Osteoblast (primary cell): ENCODE results near the gene DOP1A. TPM values are rescaled to one million over a fixed set of nuclear protein-coding genes. Genes with fewer than 3 reads are reported as not detected.

ENCODE experiments used
- DNase-seq: peaks from one replicate; pipeline ENCODE4 v3.0.0; 2011; ENCODE audit warnings: low spot score, mixed read lengths; ENCODE audit not compliant: insufficient read length; ENCODE audit errors: missing footprints
- H2AFZ ChIP-seq: 2 replicates; pipeline ENCODE4 v1.6.0; 2011; ENCODE audit warnings: mild to moderate bottlenecking, low read length
- H3K27ac ChIP-seq: 2 replicates; pipeline ENCODE4 v1.5.1; 2011; ENCODE audit warnings: mild to moderate bottlenecking, low read depth, low read length, moderate library complexity
- H3K27me3 ChIP-seq: 2 replicates; pipeline ENCODE4 v1.6.0; 2012; ENCODE audit warnings: mild to moderate bottlenecking, control low read depth, inconsistent platforms, low read length, moderate library complexity; ENCODE audit not compliant: insufficient read depth
- H3K36me3 ChIP-seq: 2 replicates; pipeline ENCODE4 v1.5.1; 2011; ENCODE audit warnings: mild to moderate bottlenecking, low read length, control low read depth, moderate library complexity; ENCODE audit not compliant: insufficient read depth
- H3K4me1 ChIP-seq: 2 replicates; pipeline ENCODE4 v1.5.1; 2011; ENCODE audit warnings: mild to moderate bottlenecking, low read length, control low read depth, moderate library complexity; ENCODE audit not compliant: insufficient read depth
- H3K4me2 ChIP-seq: 2 replicates; pipeline ENCODE4 v1.6.0; 2011; ENCODE audit warnings: mild to moderate bottlenecking, low read length; ENCODE audit not compliant: insufficient read depth
- H3K4me3 ChIP-seq: fragments of 200-600 bp; sonication (generic); 3 replicates; pipeline ENCODE4 v1.5.1; 2012; ENCODE audit warnings: mild to moderate bottlenecking, low read length, inconsistent platforms; ENCODE audit not compliant: insufficient read depth
- H3K79me2 ChIP-seq: 2 replicates; pipeline ENCODE4 v1.6.0; 2012; ENCODE audit warnings: mild to moderate bottlenecking, low read length, control low read depth, inconsistent platforms; ENCODE audit not compliant: insufficient read depth
- H3K9me3 ChIP-seq: 2 replicates; pipeline ENCODE4 v1.5.1; 2011; ENCODE audit warnings: low read depth, low read length, control low read depth
- H4K20me1 ChIP-seq: 2 replicates; pipeline ENCODE4 v1.6.0; 2012; ENCODE audit warnings: mild to moderate bottlenecking, low read length, control low read depth; ENCODE audit not compliant: insufficient read depth
- total RNA-seq: library from RNA; depleted of rRNA; stranded (reverse); fragments of >200 nt; gene quantifications from 2 replicates; pipeline ENCODE4 v1.2.3, GENCODE V29; 2012
- TF ChIP-seq, protein P1 (sequence below): IDR thresholded peaks from 2 replicates; pipeline ENCODE4 v1.5.1; 2011; ENCODE audit warnings: mild to moderate bottlenecking, low read depth, low read length, moderate library complexity; ENCODE audit errors: extremely low read depth

Gene DOP1A
- total RNA-seq, 1 donor: 45.2 TPM

DNA sequence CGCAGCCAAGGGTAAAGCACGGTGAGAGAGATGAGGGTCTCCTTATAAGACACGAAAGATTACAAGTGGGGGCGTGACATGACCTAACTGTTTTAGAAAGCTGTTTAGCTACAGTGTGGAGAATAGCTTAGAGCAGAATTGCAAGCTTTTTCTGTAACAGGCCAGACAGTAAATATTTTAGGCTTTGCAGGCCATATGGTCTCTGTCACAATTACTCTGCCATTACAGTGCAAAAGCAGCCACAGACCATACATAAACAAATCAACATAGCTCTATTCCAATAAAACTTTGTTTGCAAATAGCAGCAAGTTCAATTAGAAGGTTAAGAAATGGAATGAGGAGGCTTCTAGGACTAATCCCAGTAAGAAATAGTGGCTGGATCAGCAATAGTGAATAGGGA, 108.8 kb downstream of the DOP1A start:
- peaks cover 97% of the 10 kb centered on the region for H3K36me3 ChIP-seq
- peaks cover 39% of the 10 kb centered on the region for H3K79me2 ChIP-seq
- no peaks in the 10 kb centered on the region for H3K4me1 ChIP-seq
- H3K4me3 ChIP-seq: no peak overlapping the region
- no peaks in the 10 kb centered on the region for H3K27me3 ChIP-seq
- peaks cover 1% of the 10 kb centered on the region for H4K20me1 ChIP-seq
- TF ChIP-seq, protein P1, sequence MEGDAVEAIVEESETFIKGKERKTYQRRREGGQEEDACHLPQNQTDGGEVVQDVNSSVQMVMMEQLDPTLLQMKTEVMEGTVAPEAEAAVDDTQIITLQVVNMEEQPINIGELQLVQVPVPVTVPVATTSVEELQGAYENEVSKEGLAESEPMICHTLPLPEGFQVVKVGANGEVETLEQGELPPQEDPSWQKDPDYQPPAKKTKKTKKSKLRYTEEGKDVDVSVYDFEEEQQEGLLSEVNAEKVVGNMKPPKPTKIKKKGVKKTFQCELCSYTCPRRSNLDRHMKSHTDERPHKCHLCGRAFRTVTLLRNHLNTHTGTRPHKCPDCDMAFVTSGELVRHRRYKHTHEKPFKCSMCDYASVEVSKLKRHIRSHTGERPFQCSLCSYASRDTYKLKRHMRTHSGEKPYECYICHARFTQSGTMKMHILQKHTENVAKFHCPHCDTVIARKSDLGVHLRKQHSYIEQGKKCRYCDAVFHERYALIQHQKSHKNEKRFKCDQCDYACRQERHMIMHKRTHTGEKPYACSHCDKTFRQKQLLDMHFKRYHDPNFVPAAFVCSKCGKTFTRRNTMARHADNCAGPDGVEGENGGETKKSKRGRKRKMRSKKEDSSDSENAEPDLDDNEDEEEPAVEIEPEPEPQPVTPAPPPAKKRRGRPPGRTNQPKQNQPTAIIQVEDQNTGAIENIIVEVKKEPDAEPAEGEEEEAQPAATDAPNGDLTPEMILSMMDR: no peak
- H2AFZ ChIP-seq: no peak overlapping the region
- no peak overlapping the region for H3K27ac ChIP-seq
- H3K9me3 ChIP-seq: no peaks in the 10 kb centered on the region
- no peak for DNase-seq
- no peak overlapping the region for H3K4me2 ChIP-seq

DNA sequence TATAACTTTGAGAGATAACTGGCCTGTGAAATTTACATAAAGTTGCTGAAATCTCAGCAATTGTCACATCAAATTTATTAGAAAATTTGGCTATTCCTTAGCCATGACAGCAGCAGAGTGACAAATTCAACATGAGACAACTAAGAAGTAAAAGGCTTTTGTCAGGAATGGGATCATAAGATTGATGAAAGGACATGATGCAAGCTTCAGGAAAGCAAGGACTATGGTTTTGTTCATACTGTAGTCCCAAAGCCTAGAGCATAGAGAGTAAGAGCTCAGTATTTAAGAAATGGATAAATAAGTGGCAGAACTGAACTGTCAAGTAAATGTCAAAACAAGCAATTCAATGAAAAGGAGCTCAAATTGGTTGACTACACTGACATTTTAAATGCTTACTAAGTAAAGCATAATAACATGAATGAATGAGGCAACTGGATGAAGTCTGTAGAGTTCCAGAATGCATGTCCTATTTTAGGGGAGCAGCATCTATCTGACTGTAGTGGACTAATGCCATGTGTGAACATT, 113.0 kb downstream of the DOP1A start:
- peaks cover 89% of the 10 kb centered on the region for H3K36me3 ChIP-seq
- H3K27ac ChIP-seq: no peak overlapping the region
- DNase-seq: no peak
- H2AFZ ChIP-seq: no peak overlapping the region
- no peaks in the 10 kb centered on the region for H3K9me3 ChIP-seq
- TF ChIP-seq, protein P1: no peak
- H3K4me1 ChIP-seq: peaks cover 26% of the 10 kb centered on the region
- no peak overlapping the region for H3K4me3 ChIP-seq
- no peaks in the 10 kb centered on the region for H3K27me3 ChIP-seq
- H3K4me2 ChIP-seq: no peak overlapping the region
- H3K79me2 ChIP-seq: peaks cover 54% of the 10 kb centered on the region
- peaks cover 22% of the 10 kb centered on the region for H4K20me1 ChIP-seq

DNA sequence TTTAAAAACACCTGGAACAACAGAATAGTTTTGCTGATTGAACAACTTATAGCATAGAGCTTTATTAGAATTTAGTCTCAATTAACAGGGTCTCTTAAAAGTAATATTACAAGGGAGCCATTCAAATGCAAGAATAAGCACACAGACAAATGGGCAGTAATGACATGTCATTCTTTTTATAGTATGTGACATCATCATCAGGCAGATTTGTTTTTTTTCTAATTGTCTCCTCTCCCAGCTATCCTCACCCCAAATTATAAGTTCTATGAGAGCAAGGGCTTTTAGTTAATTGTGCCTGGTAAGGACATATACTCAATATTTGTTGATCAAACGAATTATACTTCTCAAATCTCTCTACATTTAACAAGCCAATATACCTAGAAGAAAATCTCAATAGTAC, 114.6 kb downstream of the DOP1A start:
- TF ChIP-seq, protein P1: no peak
- Histone ChIP-seq H2AFZ (no peak overlapping the region), H3K27ac (peak overlapping the region; percentile 89), H3K9me3 (no peaks in the 10 kb centered on the region), H4K20me1 (peaks cover 22% of the 10 kb centered on the region), H3K79me2 (peaks cover 57% of the 10 kb centered on the region), H3K36me3 (peaks cover 90% of the 10 kb centered on the region), H3K4me2 (peak overlapping the region; percentile 70), H3K27me3 (no peaks in the 10 kb centered on the region), H3K4me3 (no peak overlapping the region), H3K4me1 (peaks cover 26% of the 10 kb centered on the region)
- no peak for DNase-seq

GRCh38 chr6:83183082-83183828, 115.8 kb downstream of the DOP1A start:
- Histone ChIP-seq H2AFZ (no peak overlapping the region), H3K79me2 (peaks cover 60% of the 10 kb centered on the region), H3K9me3 (no peaks in the 10 kb centered on the region), H3K4me2 (peak overlapping the region; percentile 70), H3K4me1 (peaks cover 26% of the 10 kb centered on the region), H4K20me1 (peaks cover 25% of the 10 kb centered on the region), H3K4me3 (peak overlapping the region; percentile 5), H3K27ac (peak overlapping the region; percentile 89), H3K36me3 (peaks cover 90% of the 10 kb centered on the region), H3K27me3 (no peaks in the 10 kb centered on the region)
- TF ChIP-seq, protein P1: no peak
- DNase-seq: peak; percentile 73
